HL-60 (cell line): ENCODE data around the gene GRIN3A.

Source experiments
- DNase-seq, 2 experiments: peaks; one replicate each; pipeline ENCODE4 v3.0.0-alpha.2; 2010 to 2020; ENCODE audit warnings: low read depth in 1 of 2, low spot score in 1 of 2
- H3K27ac ChIP-seq: fragments of 250-450 bp; sonication (Bioruptor Pico); replicated peaks from 2 replicates; pipeline ENCODE4 v1.5.1; 2020; ENCODE audit warnings: mild to moderate bottlenecking, moderate library complexity
- H3K27me3 ChIP-seq: fragments of 250-450 bp; sonication (Bioruptor Pico); 2 replicates; pipeline ENCODE4 v1.5.1; 2021; ENCODE audit warnings: mild to moderate bottlenecking, moderate library complexity; ENCODE audit not compliant: insufficient read depth, poor library complexity, severe bottlenecking
- H3K4me3 ChIP-seq: replicated peaks from 2 replicates; pipeline ENCODE4 v1.5.1; 2011; ENCODE audit warnings: mild to moderate bottlenecking, control low read depth, low read length; ENCODE audit not compliant: insufficient read depth
- GABPA ChIP-seq: IDR thresholded peaks from 2 replicates; pipeline ENCODE4 v1.6.1; 2012; ENCODE audit warnings: low read depth
- POLR2AphosphoS5 ChIP-seq: IDR thresholded peaks from 2 replicates; pipeline ENCODE4 v1.6.1; 2012; ENCODE audit warnings: low read depth
- SPI1 ChIP-seq: IDR thresholded peaks from 2 replicates; pipeline ENCODE4 v1.6.1; 2012; ENCODE audit warnings: low read depth, mild to moderate bottlenecking, borderline replicate concordance
- TF ChIP-seq, protein P1 (sequence below): IDR thresholded peaks from 2 replicates; pipeline ENCODE4 v1.6.1; 2012; ENCODE audit warnings: low read depth; ENCODE audit not compliant: insufficient replicate concordance
- TF ChIP-seq, protein P2 (sequence below): IDR thresholded peaks from one replicate; pipeline ENCODE4 v1.5.1; 2011; ENCODE audit warnings: low read length, control low read depth, inconsistent platforms; ENCODE audit not compliant: insufficient read depth

Gene GRIN3A

GRCh38 chr9:101684665-101685064 lies 53.8 kb downstream of the GRIN3A start:
- Histone ChIP-seq H3K27me3 (no peaks in the 10 kb centered on the region), H3K27ac (no peak overlapping the region), H3K4me3 (no peak overlapping the region)
- no peak for DNase-seq
- no peak for TF ChIP-seq GABPA
- TF ChIP-seq POLR2AphosphoS5 = no peak
- TF ChIP-seq SPI1 = no peak
- TF ChIP-seq, protein P1, sequence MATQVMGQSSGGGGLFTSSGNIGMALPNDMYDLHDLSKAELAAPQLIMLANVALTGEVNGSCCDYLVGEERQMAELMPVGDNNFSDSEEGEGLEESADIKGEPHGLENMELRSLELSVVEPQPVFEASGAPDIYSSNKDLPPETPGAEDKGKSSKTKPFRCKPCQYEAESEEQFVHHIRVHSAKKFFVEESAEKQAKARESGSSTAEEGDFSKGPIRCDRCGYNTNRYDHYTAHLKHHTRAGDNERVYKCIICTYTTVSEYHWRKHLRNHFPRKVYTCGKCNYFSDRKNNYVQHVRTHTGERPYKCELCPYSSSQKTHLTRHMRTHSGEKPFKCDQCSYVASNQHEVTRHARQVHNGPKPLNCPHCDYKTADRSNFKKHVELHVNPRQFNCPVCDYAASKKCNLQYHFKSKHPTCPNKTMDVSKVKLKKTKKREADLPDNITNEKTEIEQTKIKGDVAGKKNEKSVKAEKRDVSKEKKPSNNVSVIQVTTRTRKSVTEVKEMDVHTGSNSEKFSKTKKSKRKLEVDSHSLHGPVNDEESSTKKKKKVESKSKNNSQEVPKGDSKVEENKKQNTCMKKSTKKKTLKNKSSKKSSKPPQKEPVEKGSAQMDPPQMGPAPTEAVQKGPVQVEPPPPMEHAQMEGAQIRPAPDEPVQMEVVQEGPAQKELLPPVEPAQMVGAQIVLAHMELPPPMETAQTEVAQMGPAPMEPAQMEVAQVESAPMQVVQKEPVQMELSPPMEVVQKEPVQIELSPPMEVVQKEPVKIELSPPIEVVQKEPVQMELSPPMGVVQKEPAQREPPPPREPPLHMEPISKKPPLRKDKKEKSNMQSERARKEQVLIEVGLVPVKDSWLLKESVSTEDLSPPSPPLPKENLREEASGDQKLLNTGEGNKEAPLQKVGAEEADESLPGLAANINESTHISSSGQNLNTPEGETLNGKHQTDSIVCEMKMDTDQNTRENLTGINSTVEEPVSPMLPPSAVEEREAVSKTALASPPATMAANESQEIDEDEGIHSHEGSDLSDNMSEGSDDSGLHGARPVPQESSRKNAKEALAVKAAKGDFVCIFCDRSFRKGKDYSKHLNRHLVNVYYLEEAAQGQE = no peak
- TF ChIP-seq, protein P2, sequence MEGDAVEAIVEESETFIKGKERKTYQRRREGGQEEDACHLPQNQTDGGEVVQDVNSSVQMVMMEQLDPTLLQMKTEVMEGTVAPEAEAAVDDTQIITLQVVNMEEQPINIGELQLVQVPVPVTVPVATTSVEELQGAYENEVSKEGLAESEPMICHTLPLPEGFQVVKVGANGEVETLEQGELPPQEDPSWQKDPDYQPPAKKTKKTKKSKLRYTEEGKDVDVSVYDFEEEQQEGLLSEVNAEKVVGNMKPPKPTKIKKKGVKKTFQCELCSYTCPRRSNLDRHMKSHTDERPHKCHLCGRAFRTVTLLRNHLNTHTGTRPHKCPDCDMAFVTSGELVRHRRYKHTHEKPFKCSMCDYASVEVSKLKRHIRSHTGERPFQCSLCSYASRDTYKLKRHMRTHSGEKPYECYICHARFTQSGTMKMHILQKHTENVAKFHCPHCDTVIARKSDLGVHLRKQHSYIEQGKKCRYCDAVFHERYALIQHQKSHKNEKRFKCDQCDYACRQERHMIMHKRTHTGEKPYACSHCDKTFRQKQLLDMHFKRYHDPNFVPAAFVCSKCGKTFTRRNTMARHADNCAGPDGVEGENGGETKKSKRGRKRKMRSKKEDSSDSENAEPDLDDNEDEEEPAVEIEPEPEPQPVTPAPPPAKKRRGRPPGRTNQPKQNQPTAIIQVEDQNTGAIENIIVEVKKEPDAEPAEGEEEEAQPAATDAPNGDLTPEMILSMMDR = no peak

DNA sequence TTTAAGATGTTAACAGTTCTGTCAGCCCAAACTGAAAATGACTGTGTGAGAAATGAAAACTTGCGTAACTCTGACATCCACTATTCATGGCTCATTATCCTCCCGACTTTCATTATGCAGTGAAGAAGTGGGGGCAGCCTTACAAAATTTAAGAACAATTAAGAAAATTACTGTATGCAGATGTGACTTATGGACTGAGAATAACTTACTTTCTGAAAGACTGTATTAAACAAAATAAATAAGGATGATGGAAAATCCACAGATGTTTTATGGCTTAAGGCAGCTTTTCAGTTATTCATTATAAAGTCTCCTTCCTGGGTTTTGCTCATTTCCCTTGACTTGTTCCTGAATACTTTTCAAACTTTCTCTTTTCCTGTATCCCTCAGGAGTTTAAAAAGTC lies 55.2 kb downstream of the GRIN3A start:
- no peak for DNase-seq
- no peak overlapping the region for H3K27ac ChIP-seq
- TF ChIP-seq, protein P2 = no peak
- no peak for TF ChIP-seq SPI1
- no peak for TF ChIP-seq GABPA
- TF ChIP-seq, protein P1 = no peak
- no peak for TF ChIP-seq POLR2AphosphoS5
- no peak overlapping the region for H3K4me3 ChIP-seq
- no peaks in the 10 kb centered on the region for H3K27me3 ChIP-seq

GRCh38 chr9:101677861-101678260 lies 60.6 kb downstream of the GRIN3A start:
- TF ChIP-seq POLR2AphosphoS5 (no peak), GABPA (no peak), SPI1 (no peak)
- TF ChIP-seq, protein P1 = no peak
- TF ChIP-seq, protein P2 = no peak
- no peak for DNase-seq
- Histone ChIP-seq H3K27me3 (no peaks in the 10 kb centered on the region), H3K4me3 (no peak overlapping the region), H3K27ac (no peak overlapping the region)
